Measurements from ENCODE around the gene SPPL2A. TPM values are rescaled to one million over a fixed set of nuclear protein-coding genes. Genes with fewer than 3 reads are reported as not detected.
A peak's percentile ranks its signal among the peaks of the same experiment; 100 is the strongest.

The SPPL2A gene
- total and polyA plus RNA-seq, 2 of the 13 experiments (the other 11 are each of a cell fraction or from before 2014, with no cell fraction given), result 80.5 to 105 TPM

- TF ChIP-seq TFE3 (CRISPR knock-in tag; IDR thresholded peaks at IDR 0.05), result peak; percentile 94
- TF ChIP-seq PBX2 (CRISPR knock-in tag; IDR thresholded peaks at IDR 0.05), result 0 out of 2 replicates have a peak, but pooled peaks have one; percentile 15
- no peak for TF ChIP-seq ZNF20 (CRISPR knock-in tag; IDR thresholded peaks at IDR 0.05)
- TF ChIP-seq, protein P1, sequence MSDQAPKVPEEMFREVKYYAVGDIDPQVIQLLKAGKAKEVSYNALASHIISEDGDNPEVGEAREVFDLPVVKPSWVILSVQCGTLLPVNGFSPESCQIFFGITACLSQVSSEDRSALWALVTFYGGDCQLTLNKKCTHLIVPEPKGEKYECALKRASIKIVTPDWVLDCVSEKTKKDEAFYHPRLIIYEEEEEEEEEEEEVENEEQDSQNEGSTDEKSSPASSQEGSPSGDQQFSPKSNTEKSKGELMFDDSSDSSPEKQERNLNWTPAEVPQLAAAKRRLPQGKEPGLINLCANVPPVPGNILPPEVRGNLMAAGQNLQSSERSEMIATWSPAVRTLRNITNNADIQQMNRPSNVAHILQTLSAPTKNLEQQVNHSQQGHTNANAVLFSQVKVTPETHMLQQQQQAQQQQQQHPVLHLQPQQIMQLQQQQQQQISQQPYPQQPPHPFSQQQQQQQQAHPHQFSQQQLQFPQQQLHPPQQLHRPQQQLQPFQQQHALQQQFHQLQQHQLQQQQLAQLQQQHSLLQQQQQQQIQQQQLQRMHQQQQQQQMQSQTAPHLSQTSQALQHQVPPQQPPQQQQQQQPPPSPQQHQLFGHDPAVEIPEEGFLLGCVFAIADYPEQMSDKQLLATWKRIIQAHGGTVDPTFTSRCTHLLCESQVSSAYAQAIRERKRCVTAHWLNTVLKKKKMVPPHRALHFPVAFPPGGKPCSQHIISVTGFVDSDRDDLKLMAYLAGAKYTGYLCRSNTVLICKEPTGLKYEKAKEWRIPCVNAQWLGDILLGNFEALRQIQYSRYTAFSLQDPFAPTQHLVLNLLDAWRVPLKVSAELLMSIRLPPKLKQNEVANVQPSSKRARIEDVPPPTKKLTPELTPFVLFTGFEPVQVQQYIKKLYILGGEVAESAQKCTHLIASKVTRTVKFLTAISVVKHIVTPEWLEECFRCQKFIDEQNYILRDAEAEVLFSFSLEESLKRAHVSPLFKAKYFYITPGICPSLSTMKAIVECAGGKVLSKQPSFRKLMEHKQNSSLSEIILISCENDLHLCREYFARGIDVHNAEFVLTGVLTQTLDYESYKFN (CRISPR knock-in tag; conservative IDR thresholded peaks at IDR 0.05), result peak; percentile 92
- peak; percentile 97; the same call in 1 of the 2 replicates for TF ChIP-seq ZNF792 (CRISPR knock-in tag; IDR thresholded peaks at IDR 0.05)
- no peak for TF ChIP-seq MAFG (CRISPR knock-in tag; IDR thresholded peaks at IDR 0.05)
- TF ChIP-seq KLF13 (CRISPR knock-in tag; IDR thresholded peaks at IDR 0.05), result no peak
- TF ChIP-seq RFXAP (CRISPR knock-in tag; IDR thresholded peaks at IDR 0.05; ENCODE audit: borderline replicate concordance), result 0 out of 2 replicates have a peak, but pooled peaks have one; percentile 30
- TF ChIP-seq THRA (CRISPR knock-in tag; IDR thresholded peaks at IDR 0.05; ENCODE audit: borderline replicate concordance), result peak; percentile 81; the same call in 1 of the 2 replicates
- no peak for TF ChIP-seq TRIM24 (CRISPR knock-in tag; IDR thresholded peaks at IDR 0.05)
- peak; percentile 48; the same call in 1 of the 2 replicates for TF ChIP-seq CEBPB (IDR thresholded peaks at IDR 0.05; ENCODE audit: borderline replicate concordance, low read depth, low read length)
- TF ChIP-seq SETDB1 (CRISPR knock-in tag; IDR thresholded peaks at IDR 0.05; ENCODE audit: borderline replicate concordance), result no peak
- TF ChIP-seq NR2F1 (CRISPR knock-in tag; IDR thresholded peaks at IDR 0.05), result peak; percentile 92 to 96
- TF ChIP-seq ZNF431 (CRISPR knock-in tag; IDR thresholded peaks at IDR 0.05; ENCODE audit: borderline replicate concordance, low read depth), result no peak
- peak; percentile 54 for TF ChIP-seq PPARG (CRISPR knock-in tag; conservative IDR thresholded peaks at IDR 0.05)
- peak; percentile 86; the same call in 1 of the 2 replicates for TF ChIP-seq SIX1 (CRISPR knock-in tag; IDR thresholded peaks at IDR 0.05; ENCODE audit: borderline replicate concordance)
- no peak for TF ChIP-seq BCL3 (CRISPR knock-in tag; IDR thresholded peaks at IDR 0.05)
- TF ChIP-seq ZNF18 (CRISPR knock-in tag; IDR thresholded peaks at IDR 0.05; ENCODE audit: insufficient replicate concordance), result peak; percentile 68
- no peak for TF ChIP-seq ETV6 (CRISPR knock-in tag; conservative IDR thresholded peaks at IDR 0.05)
Measured at GRCh38 chr15:50718700-50719125, 46.8 kb downstream of the SPPL2A start (continued).

Measured in HepG2 (cell line).